Loucy (cell line): ENCODE data around the gene TMEM139.
A peak's percentile ranks its signal among the peaks of the same experiment; 100 is the strongest.

Experiments
- H2AFZ ChIP-seq: fragments of 200-600 bp; sonication (generic); 2 replicates; pipeline ENCODE4 v1.6.0; 2016; ENCODE audit warnings: antibody characterized with exemption, mild to moderate bottlenecking, low read length, moderate library complexity
- H3F3A ChIP-seq: fragments of 200-600 bp; 2 replicates; pipeline ENCODE4 v1.6.0; 2016; ENCODE audit warnings: antibody characterized with exemption, low read depth, mild to moderate bottlenecking
- H3K27me3 ChIP-seq: fragments of 200-600 bp; sonication (generic); 2 replicates; pipeline ENCODE4 v1.6.1; 2014; ENCODE audit warnings: low read length, mild to moderate bottlenecking; ENCODE audit not compliant: insufficient read depth, poor library complexity, severe bottlenecking
- H3K36me3 ChIP-seq: fragments of 200-600 bp; sonication (generic); 2 replicates; pipeline ENCODE4 v1.6.1; 2016; ENCODE audit warnings: low read length; ENCODE audit not compliant: insufficient read depth
- H3K4me1 ChIP-seq: fragments of 200-600 bp; sonication (generic); 2 replicates; pipeline ENCODE4 v1.5.1; 2014; ENCODE audit warnings: low read length, mild to moderate bottlenecking; ENCODE audit not compliant: insufficient read depth, poor library complexity, severe bottlenecking
- H3K4me2 ChIP-seq: fragments of 200-600 bp; sonication (generic); 2 replicates; pipeline ENCODE4 v1.6.0; 2014; ENCODE audit warnings: antibody characterized with exemption, low read length, low read depth, mild to moderate bottlenecking; ENCODE audit not compliant: poor library complexity, severe bottlenecking
- H3K4me3 ChIP-seq: fragments of 200-600 bp; sonication (generic); 2 replicates; pipeline ENCODE4 v1.5.1; 2014; ENCODE audit warnings: low read length, mild to moderate bottlenecking, mixed read lengths; ENCODE audit not compliant: poor library complexity, severe bottlenecking
- H3K79me2 ChIP-seq: fragments of 200-600 bp; sonication (generic); 2 replicates; pipeline ENCODE4 v1.6.1; 2014; ENCODE audit warnings: low read length; ENCODE audit not compliant: insufficient read depth
- H3K9ac ChIP-seq: fragments of 200-600 bp; sonication (generic); 2 replicates; pipeline ENCODE4 v1.6.0; 2014; ENCODE audit warnings: mild to moderate bottlenecking, low read depth, low read length, moderate library complexity; ENCODE audit not compliant: poor library complexity, severe bottlenecking
- H3K9me2 ChIP-seq: fragments of 200-600 bp; sonication (generic); replicated peaks from 2 replicates; pipeline ENCODE4 v1.6.1; 2016; ENCODE audit warnings: low read depth, low read length, mixed read lengths
- H3K9me3 ChIP-seq: fragments of 200-600 bp; sonication (generic); 2 replicates; pipeline ENCODE4 v1.6.1; 2014; ENCODE audit warnings: mild to moderate bottlenecking, antibody characterized with exemption, low read length, low read depth; ENCODE audit not compliant: insufficient read depth
- H4K20me1 ChIP-seq: fragments of 200-600 bp; sonication (generic); 2 replicates; pipeline ENCODE4 v1.6.0; 2014; ENCODE audit warnings: antibody characterized with exemption, low read length, mild to moderate bottlenecking; ENCODE audit not compliant: insufficient read depth, poor library complexity, severe bottlenecking
- EZH2phosphoT487 ChIP-seq: fragments of 200-600 bp; IDR thresholded peaks from 2 replicates; pipeline ENCODE4 v1.6.1; 2018; ENCODE audit warnings: antibody characterized with exemption, mild to moderate bottlenecking, moderate library complexity, borderline replicate concordance
- TF ChIP-seq, protein P1 (sequence below): fragments of 200-600 bp; sonication (generic); conservative IDR thresholded peaks from 2 replicates; pipeline ENCODE4 v1.5.1; 2014; ENCODE audit warnings: mild to moderate bottlenecking, antibody characterized with exemption, low read length

Gene TMEM139

DNA sequence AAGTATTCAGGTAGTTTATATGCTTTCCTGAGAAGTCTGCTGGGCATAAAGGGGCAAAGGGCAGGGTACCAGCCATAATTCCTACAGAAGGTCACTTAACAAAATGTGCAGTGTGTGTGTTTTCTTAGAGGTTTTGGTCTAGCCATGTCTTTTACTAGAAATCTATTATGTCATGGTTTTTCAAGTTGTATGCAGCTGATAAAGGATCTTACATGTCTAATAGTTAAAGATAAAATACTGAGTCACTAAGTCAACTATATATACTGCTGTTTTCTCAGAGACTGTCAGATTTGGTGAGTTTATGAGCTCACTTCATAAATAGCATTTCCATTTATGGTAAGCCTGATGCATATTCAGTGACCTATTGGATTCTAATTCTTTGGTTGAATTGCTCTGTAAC lies 11.1 kb downstream of the TMEM139 start:
- Histone ChIP-seq H3K4me3 (peak overlapping the region; percentile 40), H3K4me2 (peak overlapping the region; percentile 63), H2AFZ (no peak overlapping the region), H3K9me2 (no peaks in the 10 kb centered on the region), H3K27me3 (no peaks in the 10 kb centered on the region), H3K9me3 (no peaks in the 10 kb centered on the region), H3K9ac (peak overlapping the region; percentile 34), H3K36me3 (peaks cover 80% of the 10 kb centered on the region), H4K20me1 (peaks cover 52% of the 10 kb centered on the region), H3K79me2 (peaks cover 72% of the 10 kb centered on the region), H3F3A (no peaks in the 10 kb centered on the region), H3K4me1 (peaks cover 45% of the 10 kb centered on the region)
- TF ChIP-seq EZH2phosphoT487, result no peak
- TF ChIP-seq, protein P1, sequence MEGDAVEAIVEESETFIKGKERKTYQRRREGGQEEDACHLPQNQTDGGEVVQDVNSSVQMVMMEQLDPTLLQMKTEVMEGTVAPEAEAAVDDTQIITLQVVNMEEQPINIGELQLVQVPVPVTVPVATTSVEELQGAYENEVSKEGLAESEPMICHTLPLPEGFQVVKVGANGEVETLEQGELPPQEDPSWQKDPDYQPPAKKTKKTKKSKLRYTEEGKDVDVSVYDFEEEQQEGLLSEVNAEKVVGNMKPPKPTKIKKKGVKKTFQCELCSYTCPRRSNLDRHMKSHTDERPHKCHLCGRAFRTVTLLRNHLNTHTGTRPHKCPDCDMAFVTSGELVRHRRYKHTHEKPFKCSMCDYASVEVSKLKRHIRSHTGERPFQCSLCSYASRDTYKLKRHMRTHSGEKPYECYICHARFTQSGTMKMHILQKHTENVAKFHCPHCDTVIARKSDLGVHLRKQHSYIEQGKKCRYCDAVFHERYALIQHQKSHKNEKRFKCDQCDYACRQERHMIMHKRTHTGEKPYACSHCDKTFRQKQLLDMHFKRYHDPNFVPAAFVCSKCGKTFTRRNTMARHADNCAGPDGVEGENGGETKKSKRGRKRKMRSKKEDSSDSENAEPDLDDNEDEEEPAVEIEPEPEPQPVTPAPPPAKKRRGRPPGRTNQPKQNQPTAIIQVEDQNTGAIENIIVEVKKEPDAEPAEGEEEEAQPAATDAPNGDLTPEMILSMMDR, result no peak

- H3K36me3 ChIP-seq, result peaks cover 88% of the 10 kb centered on the region
- H3K79me2 ChIP-seq, result peaks cover 63% of the 10 kb centered on the region
Measured at GRCh38 chr7:143296686-143297085, 11.9 kb downstream of the TMEM139 start.

GRCh38 chr7:143299346-143299745 lies 14.6 kb downstream of the TMEM139 start:
- Histone ChIP-seq H3K4me3 (no peak overlapping the region), H2AFZ (no peak overlapping the region), H3K4me1 (peaks cover 29% of the 10 kb centered on the region), H3K27me3 (no peaks in the 10 kb centered on the region), H4K20me1 (peaks cover 28% of the 10 kb centered on the region), H3K36me3 (peaks cover 89% of the 10 kb centered on the region), H3K9me2 (no peaks in the 10 kb centered on the region), H3K79me2 (peaks cover 38% of the 10 kb centered on the region), H3K9me3 (no peaks in the 10 kb centered on the region), H3K9ac (no peak overlapping the region), H3K4me2 (no peak overlapping the region), H3F3A (no peaks in the 10 kb centered on the region)
- TF ChIP-seq EZH2phosphoT487, result no peak
- TF ChIP-seq, protein P1, result no peak

More at GRCh38 chr7:143296686-143297085, 11.9 kb downstream of the TMEM139 start:
- H3K9ac ChIP-seq, result no peak overlapping the region
- peak overlapping the region; percentile 63 for H3K4me2 ChIP-seq
- no peaks in the 10 kb centered on the region for H3F3A ChIP-seq
- peaks cover 39% of the 10 kb centered on the region for H3K4me1 ChIP-seq
- no peak overlapping the region for H2AFZ ChIP-seq
- peak overlapping the region; percentile 40 for H3K4me3 ChIP-seq
- H4K20me1 ChIP-seq, result peaks cover 45% of the 10 kb centered on the region
- H3K27me3 ChIP-seq, result no peaks in the 10 kb centered on the region
- TF ChIP-seq, protein P1, result no peak
- no peak for TF ChIP-seq EZH2phosphoT487
- no peaks in the 10 kb centered on the region for H3K9me3 ChIP-seq
- no peaks in the 10 kb centered on the region for H3K9me2 ChIP-seq
